Heart left ventricle (tissue), 16 donors: Measurements from ENCODE around the gene C1orf115. TPM values are rescaled to one million over a fixed set of nuclear protein-coding genes. Genes with fewer than 3 reads are reported as not detected.
"Not testable (repeated sequence)": the region's sequence is repeated elsewhere in the genome, so short reads cannot be mapped to it uniquely, and the experiment has no call there.

ENCODE experiments used
- ATAC-seq, 4 donors: fragments of 200-7000 bp; cut with Tn5 transposase; one replicate each; pipeline ENCODE4 v1.9.1; 2020 to 2022; ENCODE audit warnings: moderate library complexity in 4 of 4, mild to moderate bottlenecking in 3 of 4, moderate number of reproducible peaks in 1 of 4
- DNase-seq, 5 donors: peaks; one replicate each; pipeline ENCODE4 v3.0.0-alpha.2; 2020
- H3K27ac ChIP-seq, 12 donors: fragments of 200-600 bp; sonication (generic) in 4 of 12; one replicate each; pipeline versions ENCODE4 v1.5.0 to v1.8.0; 2016 to 2022; ENCODE audit warnings: mild to moderate bottlenecking in 2 of 12
- H3K27me3 ChIP-seq, 9 donors: fragments of 200-600 bp; sonication (generic) in 2 of 9; one replicate each; pipeline versions ENCODE4 v1.5.1 to v1.8.0; 2016 to 2022; ENCODE audit warnings: mild to moderate bottlenecking in 3 of 9
- H3K36me3 ChIP-seq, 9 donors: fragments of 200-600 bp; sonication (generic) in 2 of 9; one replicate each; pipeline versions ENCODE4 v1.5.0 to v1.8.0; 2018 to 2022; ENCODE audit warnings: mild to moderate bottlenecking in 2 of 9
- H3K4me1 ChIP-seq, 12 donors: fragments of 200-600 bp; sonication (generic) in 4 of 12; one replicate each; pipeline versions ENCODE4 v1.5.0 to v1.8.0; 2016 to 2022; ENCODE audit warnings: mild to moderate bottlenecking in 3 of 12
- H3K4me3 ChIP-seq, 12 donors: fragments of 200-600 bp; sonication (generic) in 4 of 12; one replicate each; pipeline versions ENCODE4 v1.5.0 to v1.8.0; 2017 to 2022; ENCODE audit warnings: mild to moderate bottlenecking in 9 of 12, moderate library complexity in 4 of 12
- H3K9me3 ChIP-seq, 12 donors: fragments of 200-600 bp; sonication (generic) in 4 of 12; one replicate each; pipeline versions ENCODE4 v1.5.0 to v1.8.0; 2016 to 2022; ENCODE audit warnings: mild to moderate bottlenecking in 1 of 12
- CTCF ChIP-seq, 12 donors: fragments of 200-600 bp; sonication (generic) in 4 of 12; IDR thresholded peaks; one replicate each; pipeline versions ENCODE4 v1.5.0 to v1.8.0; 2018 to 2022; ENCODE audit warnings: antibody characterized with exemption in 12 of 12, mild to moderate bottlenecking in 5 of 12
- POLR2A ChIP-seq, 2 donors: fragments of 450-650 bp; IDR thresholded peaks; one replicate each; pipeline ENCODE4 v1.6.1; 2017; ENCODE audit warnings: antibody characterized with exemption in 2 of 2, mild to moderate bottlenecking in 2 of 2, moderate library complexity in 2 of 2
- WGBS, 4 donors: extraction: QIAGEN DNeasy Blood & Tissue Kit in 2 of 4; methylation state at CpG; one replicate each; pipeline versions ENCODE4 v1.1.5 to v1.1.7; 2013 to 2018; 5-methylcytosine and 5-hydroxymethylcytosine counted together
- intact Hi-C, 10 donors: fragments of 100-400 bp; cut with DNase I; formaldehyde crosslinking; loops; one replicate each; pipeline versions ENCODE4 v1.11.1 to v1.14.2; 2022
- polyA plus RNA-seq, 2 donors: library from polyadenylated mRNA; stranded (reverse); fragments of 200-250 nt; gene quantifications; one replicate each; pipeline ENCODE4 v1.2.3, GENCODE V29; 2013
- total RNA-seq, 9 donors: library from RNA; depleted of rRNA in 2 of 9; stranded (reverse); fragments of >200 nt in 2 of 9; fragmentation: NEBNext Ultra II Directional in 3 of 9; extraction: Animal tissue kit (Norgen Biotek cat#: 25700) in 3 of 9; gene quantifications; one replicate each; pipeline versions ENCODE4 v1.1.0 to v1.2.4, GENCODE V29; 2016 to 2023
- donor health status: ischemic (EF 13 %, LVEDD 7.1; RV severe dilation, severe dysfunction).
- donor health status: healthy with polysubstance abuse.
- donor health status: DM: no; HTN: yes; CAD: no.
- donor health status: DM: no; HTN: no; CAD: no.
- donor health status: ischemic (EF 25% LVEDD 6.9; RV normal size, moderate dysfunction).
- donor health status: ischemic (EF 25% LVEDD 5.7; RV mildly dilated, moderate dysfunction).
- donor health status: healthy.
- donor health status: DM: yes; HTN: yes; CAD: no.
- donor health status: ischemic (EF 35%, LVEDD 5.7; RV mildly dilated, moderate dysfunction).
- donor health status: nonischemic (EF 11% LVEDD 7.7; RV severe dilation, severe dysfunction).
- donor health status: DM: yes; HTN: yes; CAD: no.
- donor health status: PGD.
- donor health status: ischemic (EF 29% LVEDD 5.4; RV normal size, mild dysfunction).
- donor health status: nonischemic (EF 23%, LVEDD 6.1; RV moderate dilation, normal function).

Gene C1orf115
- total and polyA plus RNA-seq, 11 donors: 8.5 to 39.0 (median 16.3) TPM

- H3K27ac ChIP-seq: no peak overlapping the region
- H3K27me3 ChIP-seq: no peaks in the 10 kb centered on the region
- no peak for TF ChIP-seq POLR2A (IDR thresholded peaks at IDR 0.05)
- no peak for TF ChIP-seq CTCF (IDR thresholded peaks at IDR 0.05)
- no peaks in the 10 kb centered on the region for H3K9me3 ChIP-seq
- intact Hi-C loops: loop anchor here in 7 of 10 donors (5.0 to 10.0 kb wide), 4 partner anchors 42 to 517 kb away; partner anchors contain the start of gene C1orf115 (in 4 of the 7)
- WGBS, 4 donors: 89 to 94% (median 93%) methylated on average over 11 of the region's 11 CpGs
- ATAC-seq (no peak), DNase-seq (no peak)
- no peaks in the 10 kb centered on the region for H3K36me3 ChIP-seq
- H3K4me1 ChIP-seq: peaks cover 0 to 21% (median 5%) of the 10 kb centered on the region in 12 donors
- H3K4me3 ChIP-seq: no peak overlapping the region
These were observed 44.6 kb downstream of the C1orf115 start for GRCh38 chr1:220734571-220735326.

GRCh38 chr1:220736283-220736682 is 46.1 kb downstream of the C1orf115 start:
- ATAC-seq: not testable (repeated sequence)

GRCh38 chr1:220741349-220741748 is 51.2 kb downstream of the C1orf115 start:
- TF ChIP-seq CTCF (IDR thresholded peaks at IDR 0.05) (no peak), POLR2A (IDR thresholded peaks at IDR 0.05) (no peak)
- peaks cover 0 to 4% (median 0%) of the 10 kb centered on the region in 9 donors for H3K27me3 ChIP-seq
- no peaks in the 10 kb centered on the region for H3K36me3 ChIP-seq
- H3K4me3 ChIP-seq: no peak overlapping the region
- H3K27ac ChIP-seq: no peak overlapping the region
- H3K4me1 ChIP-seq: no peaks in the 10 kb centered on the region
- intact Hi-C loops: loop anchor here in 1 of 10 donors (10.0 kb wide), 1 partner anchor 467 kb away; the partner anchor contains the start of gene RAB3GAP2
- DNase-seq (no peak), ATAC-seq (no peak)
- 46 to 64% (median 60%) methylated on average over 2 of the region's 2 CpGs for WGBS, 4 donors
- H3K9me3 ChIP-seq: no peaks in the 10 kb centered on the region

More at GRCh38 chr1:220736283-220736682, 46.1 kb downstream of the C1orf115 start:
- 96 to 98% (median 97%) methylated on average over 7 of the region's 7 CpGs for WGBS, 4 donors
- DNase-seq, H3K4me3 ChIP-seq, H3K9me3 ChIP-seq, H3K36me3 ChIP-seq, H3K27me3 ChIP-seq, H3K27ac ChIP-seq: not testable (repeated sequence)
- intact Hi-C loops: loop anchor here in 1 of 10 donors (10.0 kb wide), 1 partner anchor 441 kb away; no protein-coding TSS in a partner anchor
- H3K4me1 ChIP-seq: peaks cover 0 to 21% (median 5%) of the 10 kb centered on the region in 12 donors

GRCh38 chr1:220741825-220742224 is 51.7 kb downstream of the C1orf115 start:
- H3K27ac ChIP-seq: no peak overlapping the region
- TF ChIP-seq POLR2A (IDR thresholded peaks at IDR 0.05) (no peak), CTCF (IDR thresholded peaks at IDR 0.05) (no peak)
- peaks cover 0 to 4% (median 0%) of the 10 kb centered on the region in 9 donors for H3K27me3 ChIP-seq
- H3K4me3 ChIP-seq: no peak overlapping the region
- H3K9me3 ChIP-seq: no peaks in the 10 kb centered on the region
- intact Hi-C loops: loop anchor here in 1 of 10 donors (10.0 kb wide), 1 partner anchor 467 kb away; the partner anchor contains the start of gene RAB3GAP2
- ATAC-seq: no peak
- H3K36me3 ChIP-seq: no peaks in the 10 kb centered on the region
- 80 to 100% (median 99%) methylated on average over 1 of the region's 1 CpG for WGBS, 4 donors
- DNase-seq: no peak
- peaks cover 0 to 1% (median 0%) of the 10 kb centered on the region in 12 donors for H3K4me1 ChIP-seq
